Neural progenitor cell (in vitro differentiated cells): ENCODE results near the gene CGRRF1. TPM values are rescaled to one million over a fixed set of nuclear protein-coding genes. Genes with fewer than 3 reads are reported as not detected.
A peak's percentile ranks its signal among the peaks of the same experiment; 100 is the strongest.

Source experiments
- DNase-seq: peaks from one replicate; pipeline ENCODE4 v3.0.0-alpha.2; 2016; ENCODE audit warnings: low spot score
- H2AFZ ChIP-seq: fragments of 200-600 bp; sonication (generic); replicated peaks from 2 replicates; pipeline ENCODE4 v1.6.1; 2016; ENCODE audit warnings: antibody characterized with exemption
- H3F3A ChIP-seq: fragments of 200-600 bp; sonication (generic); 2 replicates; pipeline ENCODE4 v1.6.1; 2016; ENCODE audit warnings: antibody characterized with exemption, low read depth
- H3K27ac ChIP-seq: fragments of 200-600 bp; sonication (generic); 2 replicates; pipeline ENCODE4 v1.5.1; 2016; ENCODE audit warnings: mild to moderate bottlenecking
- H3K27me3 ChIP-seq: fragments of 200-600 bp; sonication (generic); 2 replicates; pipeline ENCODE4 v1.6.1; 2016; ENCODE audit warnings: mild to moderate bottlenecking, moderate library complexity
- H3K36me3 ChIP-seq: fragments of 200-600 bp; sonication (generic); 2 replicates; pipeline ENCODE4 v1.5.1; 2016
- H3K4me1 ChIP-seq: fragments of 200-600 bp; sonication (generic); 2 replicates; pipeline ENCODE4 v1.6.1; 2016; ENCODE audit warnings: mixed run types
- H3K4me2 ChIP-seq: fragments of 200-600 bp; sonication (generic); 2 replicates; pipeline ENCODE4 v1.6.1; 2016
- H3K4me3 ChIP-seq: fragments of 200-600 bp; sonication (generic); 2 replicates; pipeline ENCODE4 v1.5.1; 2016
- H3K79me2 ChIP-seq: fragments of 200-600 bp; sonication (generic); 2 replicates; pipeline ENCODE4 v1.6.1; 2016; ENCODE audit warnings: low read depth
- H3K9ac ChIP-seq: fragments of 200-600 bp; sonication (generic); 2 replicates; pipeline ENCODE4 v1.6.1; 2016
- H3K9me3 ChIP-seq: fragments of 200-600 bp; sonication (generic); 2 replicates; pipeline ENCODE4 v1.5.1; 2016; ENCODE audit warnings: low read depth
- H4K20me1 ChIP-seq: fragments of 200-600 bp; sonication (generic); 2 replicates; pipeline ENCODE4 v1.6.1; 2016; ENCODE audit warnings: low read depth
- H3K27ac Mint-ChIP-seq: 3 replicates; pipeline ENCODE4 v1.8.0; 2021; ENCODE audit warnings: mixed read lengths
- H3K27me3 Mint-ChIP-seq: 2 replicates; pipeline ENCODE4 v1.8.0; 2022; ENCODE audit warnings: low read depth, mild to moderate bottlenecking, inconsistent platforms, moderate library complexity, mixed read lengths; ENCODE audit not compliant: insufficient read depth
- H3K36me3 Mint-ChIP-seq: 3 replicates; pipeline ENCODE4 v1.8.0; 2021; ENCODE audit warnings: mixed read lengths
- H3K4me1 Mint-ChIP-seq: 3 replicates; pipeline ENCODE4 v1.8.0; 2021; ENCODE audit warnings: mixed read lengths
- H3K4me3 Mint-ChIP-seq: 3 replicates; pipeline ENCODE4 v1.8.0; 2021; ENCODE audit warnings: mild to moderate bottlenecking, moderate library complexity, mixed read lengths
- H3K9me3 Mint-ChIP-seq: 3 replicates; pipeline ENCODE4 v1.8.0; 2020; ENCODE audit warnings: mixed read lengths
- EZH2 ChIP-seq: fragments of 200-600 bp; sonication (generic); IDR thresholded peaks from 2 replicates; pipeline ENCODE4 v1.6.1; 2017; ENCODE audit warnings: antibody characterized with exemption, mild to moderate bottlenecking, moderate library complexity
- EZH2phosphoT487 ChIP-seq: fragments of 200-600 bp; sonication (generic); IDR thresholded peaks from 2 replicates; pipeline ENCODE4 v1.6.1; 2017; ENCODE audit warnings: antibody characterized with exemption
- total RNA-seq: library from RNA; depleted of rRNA; stranded (reverse); fragments of >200 nt; gene quantifications from 2 replicates; pipeline ENCODE4 v1.2.3, GENCODE V29; 2015; ENCODE audit warnings: low replicate concordance
- TF ChIP-seq, protein P1 (sequence below): fragments of 200-600 bp; sonication (generic); IDR thresholded peaks from 2 replicates; pipeline ENCODE4 v1.5.1; 2017; ENCODE audit warnings: antibody characterized with exemption, mild to moderate bottlenecking

CGRRF1 gene
- total RNA-seq, 1 donor from 2014 or later: 36.1 TPM

DNA sequence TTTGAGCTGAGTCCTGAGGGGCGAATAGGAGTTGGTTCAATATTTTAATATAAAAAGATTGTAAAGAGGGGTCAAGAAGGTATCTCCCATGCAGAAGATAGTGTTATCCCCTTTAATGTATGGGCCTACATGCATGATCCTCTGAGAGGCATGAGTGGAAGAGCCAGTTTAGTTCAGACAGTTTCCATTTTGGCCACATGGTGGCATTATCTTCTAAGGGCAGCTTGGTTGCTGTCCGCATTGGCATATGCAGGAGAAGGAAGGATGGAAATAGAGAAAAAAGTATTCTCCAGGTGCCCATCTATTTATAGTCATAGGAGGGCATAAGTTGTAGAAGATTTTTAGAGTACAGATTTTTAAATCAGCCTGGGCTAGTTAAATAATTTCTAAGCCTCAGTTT, 62.6 kb downstream of the CGRRF1 start:
- H3K9ac ChIP-seq: no peak overlapping the region
- H3K9me3 Mint-ChIP-seq: peaks cover 9% of the 10 kb centered on the region
- no peak overlapping the region for H3K27ac ChIP-seq
- no peak overlapping the region for H3K27ac Mint-ChIP-seq
- peaks cover 27% of the 10 kb centered on the region for H3K27me3 ChIP-seq
- no peak overlapping the region for H3K4me3 ChIP-seq
- TF ChIP-seq, protein P1, sequence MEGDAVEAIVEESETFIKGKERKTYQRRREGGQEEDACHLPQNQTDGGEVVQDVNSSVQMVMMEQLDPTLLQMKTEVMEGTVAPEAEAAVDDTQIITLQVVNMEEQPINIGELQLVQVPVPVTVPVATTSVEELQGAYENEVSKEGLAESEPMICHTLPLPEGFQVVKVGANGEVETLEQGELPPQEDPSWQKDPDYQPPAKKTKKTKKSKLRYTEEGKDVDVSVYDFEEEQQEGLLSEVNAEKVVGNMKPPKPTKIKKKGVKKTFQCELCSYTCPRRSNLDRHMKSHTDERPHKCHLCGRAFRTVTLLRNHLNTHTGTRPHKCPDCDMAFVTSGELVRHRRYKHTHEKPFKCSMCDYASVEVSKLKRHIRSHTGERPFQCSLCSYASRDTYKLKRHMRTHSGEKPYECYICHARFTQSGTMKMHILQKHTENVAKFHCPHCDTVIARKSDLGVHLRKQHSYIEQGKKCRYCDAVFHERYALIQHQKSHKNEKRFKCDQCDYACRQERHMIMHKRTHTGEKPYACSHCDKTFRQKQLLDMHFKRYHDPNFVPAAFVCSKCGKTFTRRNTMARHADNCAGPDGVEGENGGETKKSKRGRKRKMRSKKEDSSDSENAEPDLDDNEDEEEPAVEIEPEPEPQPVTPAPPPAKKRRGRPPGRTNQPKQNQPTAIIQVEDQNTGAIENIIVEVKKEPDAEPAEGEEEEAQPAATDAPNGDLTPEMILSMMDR: peak; percentile 80
- TF ChIP-seq EZH2phosphoT487 (no peak), EZH2 (no peak)
- H3K4me2 ChIP-seq: no peak overlapping the region
- peak; percentile 65 for DNase-seq
- H3K27me3 Mint-ChIP-seq: no peaks in the 10 kb centered on the region
- no peaks in the 10 kb centered on the region for H3K9me3 ChIP-seq
- H3K4me1 ChIP-seq: no peaks in the 10 kb centered on the region
- H3K36me3 ChIP-seq: no peaks in the 10 kb centered on the region
- peaks cover 16% of the 10 kb centered on the region for H3K4me1 Mint-ChIP-seq
- H2AFZ ChIP-seq: no peak overlapping the region
- no peaks in the 10 kb centered on the region for H4K20me1 ChIP-seq
- peaks cover 19% of the 10 kb centered on the region for H3K36me3 Mint-ChIP-seq
- peaks cover 8% of the 10 kb centered on the region for H3F3A ChIP-seq
- no peak overlapping the region for H3K4me3 Mint-ChIP-seq
- H3K79me2 ChIP-seq: no peaks in the 10 kb centered on the region

- H3K79me2 ChIP-seq: no peaks in the 10 kb centered on the region
- DNase-seq: no peak
- Mint-ChIP-seq H3K27ac (no peak overlapping the region), H3K36me3 (peaks cover 19% of the 10 kb centered on the region), H3K9me3 (peaks cover 9% of the 10 kb centered on the region), H3K4me3 (no peak overlapping the region), H3K4me1 (peaks cover 5% of the 10 kb centered on the region), H3K27me3 (no peaks in the 10 kb centered on the region)
- H3K27me3 ChIP-seq: peaks cover 7% of the 10 kb centered on the region
- H3K9ac ChIP-seq: no peak overlapping the region
- H2AFZ ChIP-seq: no peak overlapping the region
- H3K4me1 ChIP-seq: no peaks in the 10 kb centered on the region
- TF ChIP-seq EZH2phosphoT487: no peak
- TF ChIP-seq EZH2: no peak
- TF ChIP-seq, protein P1: no peak
- no peak overlapping the region for H3K4me3 ChIP-seq
- no peaks in the 10 kb centered on the region for H4K20me1 ChIP-seq
- no peak overlapping the region for H3K4me2 ChIP-seq
- H3F3A ChIP-seq: no peaks in the 10 kb centered on the region
- H3K27ac ChIP-seq: no peak overlapping the region
- H3K9me3 ChIP-seq: no peaks in the 10 kb centered on the region
- no peaks in the 10 kb centered on the region for H3K36me3 ChIP-seq
Measured at GRCh38 chr14:54574528-54574927, 64.8 kb downstream of the CGRRF1 start.

DNA sequence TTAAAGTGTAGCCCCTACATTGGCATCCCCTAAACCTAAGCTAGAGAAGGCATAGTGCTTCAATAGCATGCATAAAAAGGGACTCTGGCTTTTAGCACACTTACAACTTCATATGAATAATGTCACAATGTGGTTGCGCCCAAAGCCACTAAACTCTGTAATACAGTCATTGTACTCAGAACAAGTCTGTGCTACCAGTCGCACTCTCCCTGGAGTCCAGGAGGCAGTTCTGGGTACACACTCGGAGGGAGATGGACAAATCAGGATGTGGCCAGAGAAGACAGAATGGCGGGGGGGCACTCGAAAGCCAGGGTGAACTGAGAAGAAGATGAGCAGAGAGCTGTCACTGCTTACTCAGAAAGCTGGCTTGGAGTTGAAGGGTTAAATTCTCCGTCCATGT, 67.8 kb downstream of the CGRRF1 start:
- no peak overlapping the region for H3K4me3 Mint-ChIP-seq

More for the DNA sequence above, 67.8 kb downstream of the CGRRF1 start:
- H3K9me3 Mint-ChIP-seq: peaks cover 4% of the 10 kb centered on the region
- peaks cover 3% of the 10 kb centered on the region for H3K4me1 Mint-ChIP-seq
- Histone ChIP-seq H3K27me3 (no peaks in the 10 kb centered on the region), H3K9me3 (no peaks in the 10 kb centered on the region), H3K79me2 (no peaks in the 10 kb centered on the region), H3K27ac (no peak overlapping the region), H3F3A (no peaks in the 10 kb centered on the region), H3K36me3 (no peaks in the 10 kb centered on the region), H3K4me3 (no peak overlapping the region), H3K4me1 (no peaks in the 10 kb centered on the region), H3K4me2 (no peak overlapping the region), H2AFZ (no peak overlapping the region), H3K9ac (no peak overlapping the region), H4K20me1 (no peaks in the 10 kb centered on the region)
- H3K36me3 Mint-ChIP-seq: peaks cover 10% of the 10 kb centered on the region
- no peak overlapping the region for H3K27ac Mint-ChIP-seq
- DNase-seq: no peak
- TF ChIP-seq, protein P1: no peak
- TF ChIP-seq EZH2phosphoT487 (no peak), EZH2 (no peak)
- H3K27me3 Mint-ChIP-seq: no peaks in the 10 kb centered on the region
